K562 (cell line): ENCODE results near the gene GRIK2.

Experiments
- NR2F6 ChIP-seq: fragments of 450-650 bp; formaldehyde crosslinking; IDR thresholded peaks from 2 replicates; pipeline ENCODE4 v1.4.0; 2020; ENCODE audit warnings: mild to moderate bottlenecking
- TAF7 ChIP-seq: fragments of 450-650 bp; IDR thresholded peaks from 2 replicates; pipeline ENCODE4 v1.6.1; 2016; ENCODE audit warnings: missing genetic modification characterization, missing compliant biosample characterization
- YY1 ChIP-seq, 3 experiments: IDR thresholded peaks; 2 replicates each; pipeline ENCODE4 v1.6.1; 2011; ENCODE audit warnings: low read length in 2 of 3, mild to moderate bottlenecking in 2 of 3, moderate library complexity in 2 of 3, borderline replicate concordance in 1 of 3, control low read depth in 1 of 3, low read depth in 1 of 3; ENCODE audit not compliant: insufficient read depth in 3 of 3, insufficient replicate concordance in 2 of 3, control insufficient read depth in 1 of 3, insufficient read length in 1 of 3; ENCODE audit errors: extremely low read depth in 1 of 3
- TF ChIP-seq, protein P1 (sequence below), 2 experiments: fragments of 450-650 bp in 1 of 2; sonication (generic) in 1 of 2; formaldehyde crosslinking in 1 of 2; IDR thresholded peaks in 1 of 2; conservative IDR thresholded peaks in 1 of 2; 2 replicates each; pipeline versions ENCODE4 v1.6.1 to v1.8.1; 2016 to 2023; ENCODE audit warnings: mild to moderate bottlenecking in 2 of 2, moderate library complexity in 2 of 2, inconsistent platforms in 1 of 2, missing genetic modification reagents in 1 of 2
- TF ChIP-seq, protein P2 (sequence below): sonication (generic); formaldehyde crosslinking; IDR thresholded peaks from 2 replicates; pipeline ENCODE4 v1.5.0; 2020; ENCODE audit warnings: missing genetic modification reagents
- TF ChIP-seq, protein P3 (sequence below), 3 experiments: IDR thresholded peaks in 2 of 3; conservative IDR thresholded peaks in 1 of 3; 2 replicates each; pipeline ENCODE4 v1.5.1; 2011 to 2012; ENCODE audit warnings: low read length in 3 of 3, mild to moderate bottlenecking in 3 of 3, control low read depth in 2 of 3, improper control_type of control experiment in 1 of 3, inconsistent platforms in 1 of 3, low read depth in 1 of 3, mixed read lengths in 1 of 3, moderate library complexity in 1 of 3; ENCODE audit not compliant: insufficient read depth in 2 of 3

DNA sequence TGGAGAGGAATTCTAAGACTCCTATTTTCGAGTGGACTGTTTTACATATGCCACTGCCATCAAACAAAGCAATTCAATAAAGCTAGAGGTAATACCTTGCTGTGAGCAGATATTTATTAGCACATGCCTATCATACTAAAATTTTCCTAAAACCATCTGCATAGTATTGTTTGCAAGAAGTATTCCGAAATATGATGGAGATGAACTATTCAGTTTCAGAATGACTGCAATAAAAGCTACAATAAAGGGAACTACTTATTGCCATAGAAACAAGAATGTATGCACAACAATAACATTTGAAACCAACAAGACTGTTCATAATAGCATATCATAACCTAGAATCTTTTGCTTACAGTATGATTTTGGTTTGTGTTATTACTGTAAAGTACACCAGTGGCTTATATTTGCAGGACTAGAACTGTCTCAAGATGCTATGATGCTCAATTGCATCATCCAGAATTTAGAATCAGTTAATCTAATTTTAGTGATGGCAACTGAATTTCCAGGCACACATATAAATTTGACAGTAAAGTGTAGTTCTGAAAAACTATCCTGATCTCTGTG, 144.3 kb downstream of the GRIK2 start:
- TF ChIP-seq, protein P1, sequence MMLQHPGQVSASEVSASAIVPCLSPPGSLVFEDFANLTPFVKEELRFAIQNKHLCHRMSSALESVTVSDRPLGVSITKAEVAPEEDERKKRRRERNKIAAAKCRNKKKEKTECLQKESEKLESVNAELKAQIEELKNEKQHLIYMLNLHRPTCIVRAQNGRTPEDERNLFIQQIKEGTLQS (IDR thresholded peaks at IDR 0.05) = no peak
- TF ChIP-seq, protein P1 (CRISPR knock-in tag; conservative IDR thresholded peaks at IDR 0.05) = no peak
- TF ChIP-seq, protein P2, sequence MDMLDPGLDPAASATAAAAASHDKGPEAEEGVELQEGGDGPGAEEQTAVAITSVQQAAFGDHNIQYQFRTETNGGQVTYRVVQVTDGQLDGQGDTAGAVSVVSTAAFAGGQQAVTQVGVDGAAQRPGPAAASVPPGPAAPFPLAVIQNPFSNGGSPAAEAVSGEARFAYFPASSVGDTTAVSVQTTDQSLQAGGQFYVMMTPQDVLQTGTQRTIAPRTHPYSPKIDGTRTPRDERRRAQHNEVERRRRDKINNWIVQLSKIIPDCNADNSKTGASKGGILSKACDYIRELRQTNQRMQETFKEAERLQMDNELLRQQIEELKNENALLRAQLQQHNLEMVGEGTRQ = no peak
- TF ChIP-seq NR2F6 (CRISPR knock-in tag) = no peak
- no peak for TF ChIP-seq TAF7 (tag)
- TF ChIP-seq YY1 (IDR thresholded peaks at IDR 0.05; ENCODE audit: borderline replicate concordance in 1 of 3, control insufficient read depth in 1 of 3, extremely low read depth in 1 of 3, insufficient read depth in 3 of 3, insufficient read length in 1 of 3, insufficient replicate concordance in 2 of 3, low read depth in 1 of 3, low read length in 2 of 3) = no peak
- TF ChIP-seq, protein P3, sequence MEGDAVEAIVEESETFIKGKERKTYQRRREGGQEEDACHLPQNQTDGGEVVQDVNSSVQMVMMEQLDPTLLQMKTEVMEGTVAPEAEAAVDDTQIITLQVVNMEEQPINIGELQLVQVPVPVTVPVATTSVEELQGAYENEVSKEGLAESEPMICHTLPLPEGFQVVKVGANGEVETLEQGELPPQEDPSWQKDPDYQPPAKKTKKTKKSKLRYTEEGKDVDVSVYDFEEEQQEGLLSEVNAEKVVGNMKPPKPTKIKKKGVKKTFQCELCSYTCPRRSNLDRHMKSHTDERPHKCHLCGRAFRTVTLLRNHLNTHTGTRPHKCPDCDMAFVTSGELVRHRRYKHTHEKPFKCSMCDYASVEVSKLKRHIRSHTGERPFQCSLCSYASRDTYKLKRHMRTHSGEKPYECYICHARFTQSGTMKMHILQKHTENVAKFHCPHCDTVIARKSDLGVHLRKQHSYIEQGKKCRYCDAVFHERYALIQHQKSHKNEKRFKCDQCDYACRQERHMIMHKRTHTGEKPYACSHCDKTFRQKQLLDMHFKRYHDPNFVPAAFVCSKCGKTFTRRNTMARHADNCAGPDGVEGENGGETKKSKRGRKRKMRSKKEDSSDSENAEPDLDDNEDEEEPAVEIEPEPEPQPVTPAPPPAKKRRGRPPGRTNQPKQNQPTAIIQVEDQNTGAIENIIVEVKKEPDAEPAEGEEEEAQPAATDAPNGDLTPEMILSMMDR (IDR thresholded peaks at IDR 0.05 in 2 of 3, conservative IDR thresholded peaks at IDR 0.05 in 1 of 3; ENCODE audit: insufficient read depth in 2 of 3, low read depth in 1 of 3, low read length in 3 of 3) = no peak
